ENCODE measurements around the gene KCNF1.
A peak's percentile ranks its signal among the peaks of the same experiment; 100 is the strongest.
"Not testable (repeated sequence)": the region's sequence is repeated elsewhere in the genome, so short reads cannot be mapped to it uniquely, and the experiment has no call there.

KCNF1 gene

GRCh38 chr2:10957391-10957790, 45.7 kb downstream of the KCNF1 start:
- peak; percentile 61 for DNase-seq (ENCODE audit: low read depth)
- no peak overlapping the region for H3K4me3 ChIP-seq (ENCODE audit: low read length)
- no peak for TF ChIP-seq CTCF (conservative IDR thresholded peaks at IDR 0.05; ENCODE audit: low read length)

- not testable (repeated sequence) for H3K4me3 ChIP-seq (ENCODE audit: low read length)
- peak; percentile 81 for DNase-seq (ENCODE audit: low read depth)
Measured at GRCh38 chr2:10958452-10958851, 46.7 kb downstream of the KCNF1 start.

- no peak for DNase-seq (ENCODE audit: low read depth)
- H3K4me3 ChIP-seq (ENCODE audit: low read length): no peak overlapping the region
- TF ChIP-seq CTCF (conservative IDR thresholded peaks at IDR 0.05; ENCODE audit: low read length): no peak
Measured at GRCh38 chr2:10960606-10961489, 49.1 kb downstream of the KCNF1 start.

GRCh38 chr2:10961490-10961875, 49.7 kb downstream of the KCNF1 start:
- DNase-seq (ENCODE audit: low read depth): no peak
- no peak overlapping the region for H3K4me3 ChIP-seq (ENCODE audit: low read length)
- no peak for TF ChIP-seq CTCF (conservative IDR thresholded peaks at IDR 0.05; ENCODE audit: low read length)

- no peak overlapping the region for H3K4me3 ChIP-seq (ENCODE audit: low read length)
- TF ChIP-seq CTCF (conservative IDR thresholded peaks at IDR 0.05; ENCODE audit: low read length): no peak
- no peak for DNase-seq (ENCODE audit: low read depth)
Measured at GRCh38 chr2:10962004-10962403, 50.3 kb downstream of the KCNF1 start.

- peak; percentile 38 for DNase-seq (ENCODE audit: low read depth)
- TF ChIP-seq CTCF (conservative IDR thresholded peaks at IDR 0.05; ENCODE audit: low read length): no peak
- no peak overlapping the region for H3K4me3 ChIP-seq (ENCODE audit: low read length)
Measured at GRCh38 chr2:10963155-10963554, 51.4 kb downstream of the KCNF1 start.

Data from AG10803 (cell line).